GM18873 (cell line): ENCODE results near the gene GATAD2A.
"Not testable (repeated sequence)": the region's sequence is repeated elsewhere in the genome, so short reads cannot be mapped to it uniquely, and the experiment has no call there.

Source experiments
- ATAC-seq: cut with Tn5 transposase; IDR thresholded peaks from one replicate; pipeline ENCODE4 v1.9.1; 2021; ENCODE audit warnings: mild to moderate bottlenecking, moderate library complexity, moderate number of reproducible peaks; ENCODE audit not compliant: unreplicated experiment, low FRiP score

GATAD2A gene

GRCh38 chr19:19443902-19444680 is 38.6 kb downstream of the GATAD2A start:
- ATAC-seq = no peak

- no peak for ATAC-seq
Measured at GRCh38 chr19:19444681-19445155, 39.2 kb downstream of the GATAD2A start.

- ATAC-seq = no peak
Measured at GRCh38 chr19:19445288-19445687, 39.8 kb downstream of the GATAD2A start.

GRCh38 chr19:19445911-19446361 is 40.5 kb downstream of the GATAD2A start:
- no peak for ATAC-seq

GRCh38 chr19:19446655-19447437 is 41.4 kb downstream of the GATAD2A start:
- no peak for ATAC-seq

GRCh38 chr19:19447536-19448237 is 42.2 kb downstream of the GATAD2A start:
- ATAC-seq = no peak

GRCh38 chr19:19448238-19448544 is 42.7 kb downstream of the GATAD2A start:
- ATAC-seq = no peak

GRCh38 chr19:19451429-19452242 is 46.2 kb downstream of the GATAD2A start:
- ATAC-seq = no peak

- ATAC-seq = no peak
Measured at GRCh38 chr19:19452243-19453124, 47.0 kb downstream of the GATAD2A start.

- no peak for ATAC-seq
Measured at GRCh38 chr19:19453125-19453454, 47.6 kb downstream of the GATAD2A start.

GRCh38 chr19:19455166-19455919 is 49.9 kb downstream of the GATAD2A start:
- not testable (repeated sequence) for ATAC-seq

GRCh38 chr19:19457671-19458070 is 52.2 kb downstream of the GATAD2A start:
- ATAC-seq = no peak

- no peak for ATAC-seq
Measured at GRCh38 chr19:19458110-19458816, 52.8 kb downstream of the GATAD2A start.

GRCh38 chr19:19459073-19459472 is 53.6 kb downstream of the GATAD2A start:
- ATAC-seq = no peak

GRCh38 chr19:19459707-19460251 is 54.3 kb downstream of the GATAD2A start:
- no peak for ATAC-seq

GRCh38 chr19:19460258-19460731 is 54.8 kb downstream of the GATAD2A start:
- no peak for ATAC-seq

- no peak for ATAC-seq
Measured at GRCh38 chr19:19460761-19461265, 55.3 kb downstream of the GATAD2A start.

GRCh38 chr19:19461306-19461670 is 55.8 kb downstream of the GATAD2A start:
- no peak for ATAC-seq
